Heart left ventricle (tissue), 13 donors: ENCODE results near the gene LYSMD4.

ENCODE experiments used
- POLR2A ChIP-seq, 2 donors: fragments of 450-650 bp; IDR thresholded peaks; one replicate each; pipeline ENCODE4 v1.6.1; 2017; ENCODE audit warnings: antibody characterized with exemption in 2 of 2, mild to moderate bottlenecking in 2 of 2, moderate library complexity in 2 of 2
- TF ChIP-seq, protein P1 (sequence below), 12 donors: fragments of 200-600 bp; sonication (generic) in 4 of 12; IDR thresholded peaks; one replicate each; pipeline versions ENCODE4 v1.5.0 to v1.8.0; 2018 to 2022; ENCODE audit warnings: antibody characterized with exemption in 12 of 12, mild to moderate bottlenecking in 5 of 12
- donor health status: ischemic (EF 13 %, LVEDD 7.1; RV severe dilation, severe dysfunction).
- donor health status: DM: no; HTN: yes; CAD: no.
- donor health status: DM: no; HTN: no; CAD: no.
- donor health status: ischemic (EF 25% LVEDD 6.9; RV normal size, moderate dysfunction).
- donor health status: ischemic (EF 25% LVEDD 5.7; RV mildly dilated, moderate dysfunction).
- donor health status: ischemic (EF 35%, LVEDD 5.7; RV mildly dilated, moderate dysfunction).
- donor health status: nonischemic (EF 11% LVEDD 7.7; RV severe dilation, severe dysfunction).
- donor health status: DM: yes; HTN: yes; CAD: no.
- donor health status: PGD.
- donor health status: ischemic (EF 29% LVEDD 5.4; RV normal size, mild dysfunction).
- donor health status: nonischemic (EF 23%, LVEDD 6.1; RV moderate dilation, normal function).

DNA sequence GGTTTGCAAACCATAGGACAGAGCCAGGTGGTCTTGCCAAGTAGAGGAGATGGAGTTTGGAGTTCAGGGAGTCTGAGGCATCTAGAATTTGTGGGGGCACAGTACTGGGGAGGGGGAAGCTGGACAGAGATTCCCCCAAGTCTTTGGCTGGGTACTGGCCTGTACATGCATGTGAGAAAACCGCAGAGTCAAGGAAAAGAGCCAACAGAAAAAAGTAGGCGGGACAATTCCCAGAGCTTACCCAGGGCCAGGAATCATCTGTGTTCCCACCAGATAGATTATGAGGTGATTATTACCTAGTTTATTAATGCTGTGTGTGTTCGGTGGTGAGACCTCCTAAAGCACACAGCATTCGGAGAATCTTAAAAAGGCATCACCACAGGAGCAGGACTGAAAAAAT is 11.3 kb downstream of the LYSMD4 start:
- no peak for TF ChIP-seq POLR2A (IDR thresholded peaks at IDR 0.05)
- TF ChIP-seq, protein P1, sequence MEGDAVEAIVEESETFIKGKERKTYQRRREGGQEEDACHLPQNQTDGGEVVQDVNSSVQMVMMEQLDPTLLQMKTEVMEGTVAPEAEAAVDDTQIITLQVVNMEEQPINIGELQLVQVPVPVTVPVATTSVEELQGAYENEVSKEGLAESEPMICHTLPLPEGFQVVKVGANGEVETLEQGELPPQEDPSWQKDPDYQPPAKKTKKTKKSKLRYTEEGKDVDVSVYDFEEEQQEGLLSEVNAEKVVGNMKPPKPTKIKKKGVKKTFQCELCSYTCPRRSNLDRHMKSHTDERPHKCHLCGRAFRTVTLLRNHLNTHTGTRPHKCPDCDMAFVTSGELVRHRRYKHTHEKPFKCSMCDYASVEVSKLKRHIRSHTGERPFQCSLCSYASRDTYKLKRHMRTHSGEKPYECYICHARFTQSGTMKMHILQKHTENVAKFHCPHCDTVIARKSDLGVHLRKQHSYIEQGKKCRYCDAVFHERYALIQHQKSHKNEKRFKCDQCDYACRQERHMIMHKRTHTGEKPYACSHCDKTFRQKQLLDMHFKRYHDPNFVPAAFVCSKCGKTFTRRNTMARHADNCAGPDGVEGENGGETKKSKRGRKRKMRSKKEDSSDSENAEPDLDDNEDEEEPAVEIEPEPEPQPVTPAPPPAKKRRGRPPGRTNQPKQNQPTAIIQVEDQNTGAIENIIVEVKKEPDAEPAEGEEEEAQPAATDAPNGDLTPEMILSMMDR (IDR thresholded peaks at IDR 0.05), result no peak
